HEK293 (cell line): ENCODE results near the gene PDHX.

ENCODE experiments used
- CTCF ChIA-PET: fragments of 350-600 bp; formaldehyde crosslinking; extraction: SDS; loops from one replicate; lab custom pipeline; 2021; ENCODE audit warnings: antibody characterized with exemption; lab: Yijun Ruan, JAX
- POLR2A ChIA-PET: fragments of 300-600 bp; formaldehyde crosslinking; extraction: SDS; loops from one replicate; lab custom pipeline; 2020; ENCODE audit warnings: antibody characterized with exemption, inconsistent platforms; lab: Yijun Ruan, JAX
- H3K27ac ChIP-seq: fragments of 200-500 bp; sonication (Bioruptor generic); 2 replicates; pipeline ENCODE4 v1.5.1; 2014; ENCODE audit warnings: low read depth, low read length, control low read depth, inconsistent platforms; ENCODE audit errors: extremely low read depth
- H3K36me3 ChIP-seq, 2 experiments: fragments of 200-500 bp in 1 of 2; sonication (Bioruptor generic) in 1 of 2; 1 replicate in 1 of 2; 2 replicates in 1 of 2; pipeline ENCODE4 v1.5.1; 2014 to 2017; ENCODE audit warnings: inconsistent platforms in 2 of 2, low read length in 2 of 2; ENCODE audit not compliant: control insufficient read depth in 2 of 2, insufficient read depth in 1 of 2
- H3K4me1 ChIP-seq: fragments of 200-500 bp; sonication (Bioruptor generic); 2 replicates; pipeline ENCODE4 v1.5.1; 2014; ENCODE audit warnings: mild to moderate bottlenecking, low read length, inconsistent platforms; ENCODE audit not compliant: control insufficient read depth, insufficient read depth
- H3K4me3 ChIP-seq: 2 replicates; pipeline ENCODE4 v1.5.1; 2011; ENCODE audit warnings: low read depth, mild to moderate bottlenecking, control low read depth, low read length, moderate library complexity
- H3K9me3 ChIP-seq: fragments of 200-500 bp; sonication (Bioruptor generic); 2 replicates; pipeline ENCODE4 v1.5.1; 2014; ENCODE audit warnings: low read depth, low read length, inconsistent platforms; ENCODE audit not compliant: control insufficient read depth, insufficient read depth
- AEBP2 ChIP-seq: fragments of 450-650 bp; formaldehyde crosslinking; IDR thresholded peaks from 2 replicates; pipeline ENCODE4 v1.5.1; 2016; ENCODE audit warnings: missing biosample characterization, missing genetic modification characterization, borderline replicate concordance
- KLF9 ChIP-seq: fragments of 450-650 bp; formaldehyde crosslinking; IDR thresholded peaks from 2 replicates; pipeline ENCODE4 v1.5.1; 2016; ENCODE audit warnings: missing biosample characterization, missing genetic modification characterization, low read depth
- ZBTB20 ChIP-seq: fragments of 450-650 bp; formaldehyde crosslinking; IDR thresholded peaks from 2 replicates; pipeline ENCODE4 v1.5.1; 2016; ENCODE audit warnings: missing biosample characterization, missing genetic modification characterization
- ZBTB6 ChIP-seq: fragments of 450-650 bp; formaldehyde crosslinking; IDR thresholded peaks from 2 replicates; pipeline ENCODE4 v1.5.1; 2017; ENCODE audit warnings: missing biosample characterization, missing genetic modification characterization
- ZBTB7A ChIP-seq: fragments of 450-650 bp; formaldehyde crosslinking; IDR thresholded peaks from 2 replicates; pipeline ENCODE4 v1.5.1; 2016; ENCODE audit warnings: low read depth, missing biosample characterization, missing genetic modification characterization
- ZFHX2 ChIP-seq: fragments of 450-650 bp; formaldehyde crosslinking; conservative IDR thresholded peaks from 2 replicates; pipeline ENCODE4 v1.5.1; 2016; ENCODE audit warnings: missing biosample characterization, missing genetic modification characterization
- ZNF214 ChIP-seq: fragments of 450-650 bp; formaldehyde crosslinking; IDR thresholded peaks from 2 replicates; pipeline ENCODE4 v1.5.1; 2017; ENCODE audit warnings: missing biosample characterization, mild to moderate bottlenecking, missing genetic modification characterization, borderline replicate concordance
- ZNF221 ChIP-seq: fragments of 450-650 bp; formaldehyde crosslinking; IDR thresholded peaks from 2 replicates; pipeline ENCODE4 v1.5.1; 2017; ENCODE audit warnings: missing biosample characterization, missing genetic modification characterization, borderline replicate concordance
- ZNF391 ChIP-seq: fragments of 450-650 bp; formaldehyde crosslinking; IDR thresholded peaks from 2 replicates; pipeline ENCODE4 v1.5.1; 2016; ENCODE audit warnings: low read depth, missing biosample characterization, missing genetic modification characterization, borderline replicate concordance
- ZNF48 ChIP-seq: fragments of 450-650 bp; formaldehyde crosslinking; IDR thresholded peaks from 2 replicates; pipeline ENCODE4 v1.5.1; 2016; ENCODE audit warnings: missing biosample characterization, missing genetic modification characterization
- ZNF488 ChIP-seq: fragments of 450-650 bp; formaldehyde crosslinking; IDR thresholded peaks from 2 replicates; pipeline ENCODE4 v1.5.1; 2016; ENCODE audit warnings: missing biosample characterization, missing genetic modification characterization
- ZNF561 ChIP-seq: fragments of 450-650 bp; IDR thresholded peaks from 2 replicates; pipeline ENCODE4 v1.5.1; 2018; ENCODE audit warnings: missing biosample characterization, missing genetic modification characterization, borderline replicate concordance
- ZNF654 ChIP-seq: fragments of 450-650 bp; formaldehyde crosslinking; IDR thresholded peaks from 2 replicates; pipeline ENCODE4 v1.5.1; 2016; ENCODE audit warnings: low read depth, missing biosample characterization, missing genetic modification characterization
- ZNF747 ChIP-seq: fragments of 450-650 bp; formaldehyde crosslinking; IDR thresholded peaks from 2 replicates; pipeline ENCODE4 v1.5.1; 2016; ENCODE audit warnings: missing biosample characterization, missing genetic modification characterization
- TF ChIP-seq, protein P1 (sequence below): fragments of 450-650 bp; formaldehyde crosslinking; IDR thresholded peaks from 2 replicates; pipeline ENCODE4 v1.5.1; 2016; ENCODE audit warnings: missing biosample characterization, missing genetic modification characterization
- TF ChIP-seq, protein P2 (sequence below): fragments of 450-650 bp; formaldehyde crosslinking; IDR thresholded peaks from 2 replicates; pipeline ENCODE4 v1.5.1; 2017; ENCODE audit warnings: missing biosample characterization, missing genetic modification characterization
- TF ChIP-seq, protein P3 (sequence below): fragments of 450-650 bp; formaldehyde crosslinking; IDR thresholded peaks from 2 replicates; pipeline ENCODE4 v1.5.1; 2016; ENCODE audit warnings: missing biosample characterization, missing genetic modification characterization

PDHX gene

DNA sequence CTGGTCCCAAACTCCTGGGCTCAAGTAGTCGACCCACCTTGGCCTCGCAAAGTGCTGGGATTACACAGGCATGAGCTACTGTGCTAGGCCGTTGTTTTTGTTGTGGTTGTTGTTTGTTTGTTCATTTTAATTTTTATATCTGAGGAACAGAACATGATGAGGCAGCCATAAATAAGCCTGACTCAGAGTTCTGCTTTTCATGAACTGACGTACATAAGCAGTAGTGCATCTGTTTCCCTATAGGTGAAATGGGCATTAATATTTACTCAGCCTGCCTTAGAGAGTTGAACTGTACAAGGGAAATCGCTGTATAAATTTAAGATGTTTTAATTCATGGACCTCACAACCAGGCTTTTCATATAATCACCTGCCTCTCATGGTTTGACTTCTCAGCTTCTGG, 80.5 kb downstream of the PDHX start:
- no peak overlapping the region for H3K4me3 ChIP-seq
- CTCF ChIA-PET: interaction anchor here (0.6 to 1.0 kb wide), 5 partner anchors 70 to 252 kb away, joined by 3 to 5 read pairs (median 3); no protein-coding TSS in a partner anchor
- H3K4me1 ChIP-seq: no peaks in the 10 kb centered on the region
- no peaks in the 10 kb centered on the region for H3K9me3 ChIP-seq
- peaks cover 0 to 3% of the 10 kb centered on the region in 2 experiments; a peak in 1 of 3 replicates for H3K36me3 ChIP-seq
- TF ChIP-seq KLF9 (tag by site-specific recombination): no peak
- H3K27ac ChIP-seq: no peak overlapping the region
- POLR2A ChIA-PET: no interaction called here

- Histone ChIP-seq H3K4me1 (no peaks in the 10 kb centered on the region), H3K36me3 (peaks cover 0 to 3% of the 10 kb centered on the region in 2 experiments; a peak in 1 of 3 replicates), H3K27ac (no peak overlapping the region), H3K4me3 (no peak overlapping the region), H3K9me3 (no peaks in the 10 kb centered on the region)
- POLR2A ChIA-PET: no interaction called here
- CTCF ChIA-PET: interaction anchor here (0.6 to 3.0 kb wide), 3 partner anchors 122 to 391 kb away, joined by 3 to 13 read pairs (median 3); no protein-coding TSS in a partner anchor
- TF ChIP-seq, protein P1, sequence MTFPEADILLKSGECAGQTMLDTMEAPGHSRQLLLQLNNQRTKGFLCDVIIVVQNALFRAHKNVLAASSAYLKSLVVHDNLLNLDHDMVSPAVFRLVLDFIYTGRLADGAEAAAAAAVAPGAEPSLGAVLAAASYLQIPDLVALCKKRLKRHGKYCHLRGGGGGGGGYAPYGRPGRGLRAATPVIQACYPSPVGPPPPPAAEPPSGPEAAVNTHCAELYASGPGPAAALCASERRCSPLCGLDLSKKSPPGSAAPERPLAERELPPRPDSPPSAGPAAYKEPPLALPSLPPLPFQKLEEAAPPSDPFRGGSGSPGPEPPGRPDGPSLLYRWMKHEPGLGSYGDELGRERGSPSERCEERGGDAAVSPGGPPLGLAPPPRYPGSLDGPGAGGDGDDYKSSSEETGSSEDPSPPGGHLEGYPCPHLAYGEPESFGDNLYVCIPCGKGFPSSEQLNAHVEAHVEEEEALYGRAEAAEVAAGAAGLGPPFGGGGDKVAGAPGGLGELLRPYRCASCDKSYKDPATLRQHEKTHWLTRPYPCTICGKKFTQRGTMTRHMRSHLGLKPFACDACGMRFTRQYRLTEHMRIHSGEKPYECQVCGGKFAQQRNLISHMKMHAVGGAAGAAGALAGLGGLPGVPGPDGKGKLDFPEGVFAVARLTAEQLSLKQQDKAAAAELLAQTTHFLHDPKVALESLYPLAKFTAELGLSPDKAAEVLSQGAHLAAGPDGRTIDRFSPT (tag by site-specific recombination): no peak
- TF ChIP-seq ZBTB7A (tag by site-specific recombination) (no peak), ZNF654 (tag by site-specific recombination) (peak; percentile 11; the same call in 1 of the 2 replicates), AEBP2 (tag by site-specific recombination) (no peak), ZNF214 (tag by site-specific recombination) (no peak), ZNF561 (tag by site-specific recombination) (no peak), ZBTB6 (no peak)
- TF ChIP-seq, protein P2, sequence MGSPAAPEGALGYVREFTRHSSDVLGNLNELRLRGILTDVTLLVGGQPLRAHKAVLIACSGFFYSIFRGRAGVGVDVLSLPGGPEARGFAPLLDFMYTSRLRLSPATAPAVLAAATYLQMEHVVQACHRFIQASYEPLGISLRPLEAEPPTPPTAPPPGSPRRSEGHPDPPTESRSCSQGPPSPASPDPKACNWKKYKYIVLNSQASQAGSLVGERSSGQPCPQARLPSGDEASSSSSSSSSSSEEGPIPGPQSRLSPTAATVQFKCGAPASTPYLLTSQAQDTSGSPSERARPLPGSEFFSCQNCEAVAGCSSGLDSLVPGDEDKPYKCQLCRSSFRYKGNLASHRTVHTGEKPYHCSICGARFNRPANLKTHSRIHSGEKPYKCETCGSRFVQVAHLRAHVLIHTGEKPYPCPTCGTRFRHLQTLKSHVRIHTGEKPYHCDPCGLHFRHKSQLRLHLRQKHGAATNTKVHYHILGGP (tag by site-specific recombination): no peak
These were observed 81.6 kb downstream of the PDHX start for GRCh38 chr11:34997952-34998528.

- ChIA-PET CTCF (interaction anchor here (0.7 to 3.0 kb wide), 4 partner anchors 73 to 392 kb away, joined by 3 to 13 read pairs (median 6); no protein-coding TSS in a partner anchor), POLR2A (no interaction called here)
- no peaks in the 10 kb centered on the region for H3K4me1 ChIP-seq
These were observed 83.0 kb downstream of the PDHX start for GRCh38 chr11:34999453-34999852.

More at GRCh38 chr11:34999453-34999852, 83.0 kb downstream of the PDHX start:
- TF ChIP-seq ZFHX2 (tag by site-specific recombination): no peak
- no peak for TF ChIP-seq ZNF221 (tag by site-specific recombination)
- no peak for TF ChIP-seq ZNF488 (tag by site-specific recombination)
- TF ChIP-seq ZNF747 (tag by site-specific recombination): no peak
- TF ChIP-seq ZBTB20 (tag by site-specific recombination): no peak
- no peak for TF ChIP-seq ZNF48 (tag by site-specific recombination)
- TF ChIP-seq ZNF391 (tag by site-specific recombination): no peak
- TF ChIP-seq, protein P3, sequence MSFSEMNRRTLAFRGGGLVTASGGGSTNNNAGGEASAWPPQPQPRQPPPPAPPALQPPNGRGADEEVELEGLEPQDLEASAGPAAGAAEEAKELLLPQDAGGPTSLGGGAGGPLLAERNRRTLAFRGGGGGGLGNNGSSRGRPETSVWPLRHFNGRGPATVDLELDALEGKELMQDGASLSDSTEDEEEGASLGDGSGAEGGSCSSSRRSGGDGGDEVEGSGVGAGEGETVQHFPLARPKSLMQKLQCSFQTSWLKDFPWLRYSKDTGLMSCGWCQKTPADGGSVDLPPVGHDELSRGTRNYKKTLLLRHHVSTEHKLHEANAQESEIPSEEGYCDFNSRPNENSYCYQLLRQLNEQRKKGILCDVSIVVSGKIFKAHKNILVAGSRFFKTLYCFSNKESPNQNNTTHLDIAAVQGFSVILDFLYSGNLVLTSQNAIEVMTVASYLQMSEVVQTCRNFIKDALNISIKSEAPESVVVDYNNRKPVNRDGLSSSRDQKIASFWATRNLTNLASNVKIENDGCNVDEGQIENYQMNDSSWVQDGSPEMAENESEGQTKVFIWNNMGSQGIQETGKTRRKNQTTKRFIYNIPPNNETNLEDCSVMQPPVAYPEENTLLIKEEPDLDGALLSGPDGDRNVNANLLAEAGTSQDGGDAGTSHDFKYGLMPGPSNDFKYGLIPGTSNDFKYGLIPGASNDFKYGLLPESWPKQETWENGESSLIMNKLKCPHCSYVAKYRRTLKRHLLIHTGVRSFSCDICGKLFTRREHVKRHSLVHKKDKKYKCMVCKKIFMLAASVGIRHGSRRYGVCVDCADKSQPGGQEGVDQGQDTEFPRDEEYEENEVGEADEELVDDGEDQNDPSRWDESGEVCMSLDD (tag by site-specific recombination): no peak
- no peak for TF ChIP-seq ZBTB7A (tag by site-specific recombination)
- no peaks in the 10 kb centered on the region for H3K36me3 ChIP-seq
- no peaks in the 10 kb centered on the region for H3K9me3 ChIP-seq
- H3K27ac ChIP-seq: no peak overlapping the region
- no peak overlapping the region for H3K4me3 ChIP-seq
